Gastrocnemius medialis (tissue), 4 donors: ENCODE results near the gene FAM76A. TPM values are rescaled to one million over a fixed set of nuclear protein-coding genes. Genes with fewer than 3 reads are reported as not detected.

Source experiments
- ATAC-seq, 2 donors: fragments of 150-250 bp; one replicate each; pipeline ENCODE4 v1.9.1; 2016
- DNase-seq, 2 donors: peaks; one replicate each; pipeline ENCODE4 v3.0.0-alpha.2; 2019
- H3K27ac ChIP-seq, 4 donors: fragments of 200-600 bp; sonication (generic); 1 replicate in 1 of 4; 2 replicates in 3 of 4; pipeline ENCODE4 v1.5.1; 2016 to 2018; ENCODE audit warnings: mild to moderate bottlenecking in 2 of 4, moderate library complexity in 1 of 4
- H3K27me3 ChIP-seq, 3 donors: fragments of 200-600 bp; sonication (generic) in 2 of 3; 1 replicate in 1 of 3; 2 replicates in 2 of 3; pipeline versions ENCODE4 v1.5.1 to v1.6.0; 2016 to 2019; ENCODE audit warnings: mild to moderate bottlenecking in 1 of 3, moderate library complexity in 1 of 3
- H3K36me3 ChIP-seq, 2 donors: fragments of 200-600 bp; sonication (generic) in 1 of 2; one replicate each; pipeline ENCODE4 v1.5.1; 2017 to 2018
- H3K4me1 ChIP-seq, 2 donors: fragments of 200-600 bp; sonication (generic) in 1 of 2; one replicate each; pipeline ENCODE4 v1.5.1; 2016 to 2017; ENCODE audit warnings: mild to moderate bottlenecking in 2 of 2
- H3K4me3 ChIP-seq, 4 donors: fragments of 200-600 bp; sonication (generic) in 3 of 4; 1 replicate in 1 of 4; 2 replicates in 3 of 4; pipeline ENCODE4 v1.5.1; 2016 to 2019; ENCODE audit warnings: mild to moderate bottlenecking in 2 of 4
- H3K9me3 ChIP-seq, 3 donors: fragments of 200-600 bp; sonication (generic) in 2 of 3; 1 replicate in 1 of 3; 2 replicates in 2 of 3; pipeline ENCODE4 v1.5.1; 2016 to 2019
- CTCF ChIP-seq, 5 experiments: fragments of 450-650 bp in 3 of 5; fragments of 200-600 bp in 2 of 5; sonication (generic) in 2 of 5; IDR thresholded peaks in 4 of 5; conservative IDR thresholded peaks in 1 of 5; 1 replicate in 4 of 5; 2 replicates in 1 of 5; pipeline ENCODE4 v1.5.1; 2016 to 2019; ENCODE audit warnings: antibody characterized with exemption in 5 of 5, mild to moderate bottlenecking in 3 of 5, moderate library complexity in 3 of 5
- POLR2A ChIP-seq, 2 donors: fragments of 450-650 bp; IDR thresholded peaks; one replicate each; pipeline ENCODE4 v1.6.1; 2017; ENCODE audit warnings: antibody characterized with exemption in 2 of 2, mild to moderate bottlenecking in 2 of 2, moderate library complexity in 2 of 2
- in situ Hi-C, 4 donors: fragments of 200-750 bp; cut with MboI; loops; one replicate each; pipeline versions ENCODE4 v1.15.0 to v1.8.0; 2017; ENCODE audit warnings: low sequenced_read_pairs in 4 of 4
- intact Hi-C: fragments of 100-400 bp; cut with DNase I; formaldehyde crosslinking; loops from one replicate; pipeline ENCODE4 v1.15.1; 2023; ENCODE audit warnings: low total_unique reads
- total RNA-seq, 4 donors: library from RNA; depleted of rRNA; stranded (reverse); fragments of >200 nt; gene quantifications; one replicate each; pipeline versions ENCODE4 v1.1.0 to v1.2.3, GENCODE V29; 2016

Gene FAM76A
- total RNA-seq, 4 donors from 2014 or later, result 9.4 to 20.0 (median 15.5) TPM

GRCh38 chr1:27710574-27710973 lies 15.2 kb upstream of the FAM76A start:
- intact Hi-C loops (no loop called here), in situ Hi-C loops (no loop called here)
- ATAC-seq (no peak), DNase-seq (no peak)
- no peaks in the 10 kb centered on the region for H3K27me3 ChIP-seq
- no peaks in the 10 kb centered on the region for H3K9me3 ChIP-seq
- H3K27ac ChIP-seq, result no peak overlapping the region
- TF ChIP-seq CTCF (IDR thresholded peaks at IDR 0.05 in 4 of 5, conservative IDR thresholded peaks at IDR 0.05 in 1 of 5), result no peak
- no peaks in the 10 kb centered on the region for H3K4me1 ChIP-seq
- H3K36me3 ChIP-seq, result no peaks in the 10 kb centered on the region
- H3K4me3 ChIP-seq, result no peak overlapping the region

GRCh38 chr1:27713139-27713725 lies 12.5 kb upstream of the FAM76A start:
- H3K27ac ChIP-seq, result no peak overlapping the region
- in situ Hi-C loops, result no loop called here
- no peaks in the 10 kb centered on the region for H3K4me1 ChIP-seq
- H3K9me3 ChIP-seq, result no peaks in the 10 kb centered on the region
- no peak for ATAC-seq
- H3K36me3 ChIP-seq, result no peaks in the 10 kb centered on the region
- intact Hi-C loops, result no loop called here
- H3K27me3 ChIP-seq, result no peaks in the 10 kb centered on the region
- TF ChIP-seq POLR2A (IDR thresholded peaks at IDR 0.05) (no peak), CTCF (IDR thresholded peaks at IDR 0.05 in 4 of 5, conservative IDR thresholded peaks at IDR 0.05 in 1 of 5) (no peak)
- DNase-seq, result no peak
- no peak overlapping the region for H3K4me3 ChIP-seq

GRCh38 chr1:27713869-27714513 lies 11.8 kb upstream of the FAM76A start:
- Histone ChIP-seq H3K4me3 (no peak overlapping the region), H3K4me1 (no peaks in the 10 kb centered on the region), H3K27me3 (no peaks in the 10 kb centered on the region), H3K27ac (no peak overlapping the region), H3K36me3 (no peaks in the 10 kb centered on the region), H3K9me3 (no peaks in the 10 kb centered on the region)
- intact Hi-C loops, result no loop called here
- in situ Hi-C loops, result no loop called here
- ATAC-seq (no peak), DNase-seq (no peak)
- TF ChIP-seq CTCF (IDR thresholded peaks at IDR 0.05 in 4 of 5, conservative IDR thresholded peaks at IDR 0.05 in 1 of 5) (no peak), POLR2A (IDR thresholded peaks at IDR 0.05) (no peak)

- ATAC-seq (no peak), DNase-seq (no peak)
- Histone ChIP-seq H3K4me1 (no peaks in the 10 kb centered on the region), H3K27ac (no peak overlapping the region), H3K36me3 (no peaks in the 10 kb centered on the region), H3K4me3 (no peak overlapping the region), H3K9me3 (no peaks in the 10 kb centered on the region), H3K27me3 (no peaks in the 10 kb centered on the region)
- intact Hi-C loops (no loop called here), in situ Hi-C loops (no loop called here)
- no peak for TF ChIP-seq POLR2A (IDR thresholded peaks at IDR 0.05)
- no peak for TF ChIP-seq CTCF (IDR thresholded peaks at IDR 0.05 in 4 of 5, conservative IDR thresholded peaks at IDR 0.05 in 1 of 5)
Measured at GRCh38 chr1:27716262-27716895, 9.4 kb upstream of the FAM76A start.
